ENCODE measurements around the gene PRKCA. TPM values are rescaled to one million over a fixed set of nuclear protein-coding genes. Genes with fewer than 3 reads are reported as not detected.

The PRKCA gene
- total RNA-seq, 3 donors from 2014 or later (not counting 1 experiment from before 2014, with no cell fraction given): 19.6 to 29.0 (median 20.4) TPM

DNA sequence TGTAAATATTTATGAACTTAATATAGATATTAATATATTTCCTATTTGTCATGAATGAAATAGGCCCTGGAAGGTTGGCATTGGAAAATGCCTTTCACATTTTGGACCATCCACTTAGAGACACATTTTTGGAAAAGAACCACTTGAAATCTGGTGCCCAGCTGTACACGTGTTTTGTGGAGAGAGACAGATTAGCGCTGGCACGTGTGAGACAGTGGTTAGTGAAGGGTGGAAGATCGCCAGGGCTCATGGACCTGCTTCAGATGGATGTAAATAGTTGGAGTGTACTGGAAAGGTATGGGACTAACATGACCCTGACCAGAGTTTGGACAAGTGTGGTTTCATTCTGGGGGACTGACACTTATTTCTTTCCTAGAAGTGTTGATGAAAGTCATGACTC lies 222.9 kb downstream of the PRKCA start:
- Histone ChIP-seq H3K9me3 (ENCODE audit: control insufficient read depth, insufficient read depth, low read length) (no peaks in the 10 kb centered on the region), H3K27me3 (ENCODE audit: control insufficient read depth, insufficient read depth, low read length) (no peaks in the 10 kb centered on the region), H3K4me1 (ENCODE audit: control insufficient read depth, insufficient read depth, low read length) (no peaks in the 10 kb centered on the region), H3K4me3 (ENCODE audit: low read length) (no peak overlapping the region), H3K36me3 (ENCODE audit: control insufficient read depth, insufficient read depth, low read length) (no peaks in the 10 kb centered on the region), H3K27ac (ENCODE audit: low read length) (no peak overlapping the region)
- intact Hi-C loops (cut with micrococcal nuclease): no loop called here
- H3K9me3 Mint-ChIP-seq: no peaks in the 10 kb centered on the region
- TF ChIP-seq, protein P1, sequence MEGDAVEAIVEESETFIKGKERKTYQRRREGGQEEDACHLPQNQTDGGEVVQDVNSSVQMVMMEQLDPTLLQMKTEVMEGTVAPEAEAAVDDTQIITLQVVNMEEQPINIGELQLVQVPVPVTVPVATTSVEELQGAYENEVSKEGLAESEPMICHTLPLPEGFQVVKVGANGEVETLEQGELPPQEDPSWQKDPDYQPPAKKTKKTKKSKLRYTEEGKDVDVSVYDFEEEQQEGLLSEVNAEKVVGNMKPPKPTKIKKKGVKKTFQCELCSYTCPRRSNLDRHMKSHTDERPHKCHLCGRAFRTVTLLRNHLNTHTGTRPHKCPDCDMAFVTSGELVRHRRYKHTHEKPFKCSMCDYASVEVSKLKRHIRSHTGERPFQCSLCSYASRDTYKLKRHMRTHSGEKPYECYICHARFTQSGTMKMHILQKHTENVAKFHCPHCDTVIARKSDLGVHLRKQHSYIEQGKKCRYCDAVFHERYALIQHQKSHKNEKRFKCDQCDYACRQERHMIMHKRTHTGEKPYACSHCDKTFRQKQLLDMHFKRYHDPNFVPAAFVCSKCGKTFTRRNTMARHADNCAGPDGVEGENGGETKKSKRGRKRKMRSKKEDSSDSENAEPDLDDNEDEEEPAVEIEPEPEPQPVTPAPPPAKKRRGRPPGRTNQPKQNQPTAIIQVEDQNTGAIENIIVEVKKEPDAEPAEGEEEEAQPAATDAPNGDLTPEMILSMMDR (IDR thresholded peaks at IDR 0.05): no peak
- DNase-seq (no peak), ATAC-seq (no peak)
- no peaks in the 10 kb centered on the region for H3K36me3 Mint-ChIP-seq
- H3K4me3 Mint-ChIP-seq: no peak overlapping the region
- H3K27ac Mint-ChIP-seq: no peak overlapping the region
- 77% methylated on average over 4 of the region's 4 CpGs for WGBS (ENCODE audit: insufficient coverage)
- H3K4me1 Mint-ChIP-seq: peaks cover 6 to 10% of the 10 kb centered on the region in 2 donors
- no peaks in the 10 kb centered on the region for H3K27me3 Mint-ChIP-seq (ENCODE audit: low read depth in 2 of 2)

DNA sequence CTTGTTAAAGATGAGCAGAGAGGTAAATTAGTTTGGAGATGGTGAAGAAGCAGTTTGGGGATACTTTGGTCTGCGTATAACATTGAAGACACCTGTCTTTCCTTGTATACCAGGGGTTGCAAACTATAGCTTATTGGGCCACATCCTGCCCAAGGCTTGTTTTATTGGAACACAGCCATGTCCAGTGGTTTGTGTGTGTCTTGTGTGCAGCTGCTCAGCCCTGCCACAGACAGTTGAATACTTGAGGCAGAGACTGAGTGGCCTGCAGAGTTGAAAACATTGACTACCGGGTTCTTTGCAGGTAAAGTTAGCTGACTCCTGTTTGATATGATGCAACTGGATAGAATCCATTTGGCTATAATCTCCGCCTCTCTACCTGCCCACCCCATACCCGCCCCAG lies 224.4 kb downstream of the PRKCA start:
- H3K9me3 ChIP-seq (ENCODE audit: control insufficient read depth, insufficient read depth, low read length): no peaks in the 10 kb centered on the region
- no peaks in the 10 kb centered on the region for H3K9me3 Mint-ChIP-seq
- H3K27me3 Mint-ChIP-seq (ENCODE audit: low read depth in 2 of 2): no peaks in the 10 kb centered on the region
- DNase-seq: no peak
- peaks cover 6 to 10% of the 10 kb centered on the region in 2 donors for H3K4me1 Mint-ChIP-seq
- 77% methylated on average over 3 of the region's 4 CpGs for WGBS (ENCODE audit: insufficient coverage)
- no peak overlapping the region for H3K4me3 Mint-ChIP-seq
- H3K27ac ChIP-seq (ENCODE audit: low read length): no peak overlapping the region
- TF ChIP-seq, protein P1 (IDR thresholded peaks at IDR 0.05): no peak
- no peaks in the 10 kb centered on the region for H3K36me3 Mint-ChIP-seq
- no peak overlapping the region for H3K27ac Mint-ChIP-seq
- H3K4me1 ChIP-seq (ENCODE audit: control insufficient read depth, insufficient read depth, low read length): no peaks in the 10 kb centered on the region
- no peaks in the 10 kb centered on the region for H3K36me3 ChIP-seq (ENCODE audit: control insufficient read depth, insufficient read depth, low read length)
- ATAC-seq: no peak
- H3K27me3 ChIP-seq (ENCODE audit: control insufficient read depth, insufficient read depth, low read length): no peaks in the 10 kb centered on the region
- intact Hi-C loops (cut with micrococcal nuclease): no loop called here
- no peak overlapping the region for H3K4me3 ChIP-seq (ENCODE audit: low read length)

DNA sequence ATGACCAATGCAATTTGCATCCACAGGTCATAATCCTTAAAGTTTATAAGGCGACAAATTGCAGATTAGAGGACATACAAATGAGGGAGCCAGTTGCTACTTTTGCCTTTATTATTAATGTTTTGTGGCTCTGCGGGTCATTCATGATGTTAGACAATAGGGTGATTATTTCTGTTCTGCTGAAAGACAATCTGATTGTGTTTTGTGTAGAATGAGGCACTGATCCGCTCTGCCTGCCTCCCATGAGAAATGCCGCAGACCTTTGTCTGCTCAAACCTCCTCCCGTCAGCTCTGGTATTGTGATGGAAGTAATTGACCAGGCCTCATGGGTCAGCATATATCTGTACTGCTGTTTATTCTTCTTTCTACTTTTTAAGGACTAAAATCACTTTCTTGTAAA lies 224.9 kb downstream of the PRKCA start:
- Mint-ChIP-seq H3K4me3 (no peak overlapping the region), H3K27me3 (ENCODE audit: low read depth in 2 of 2) (no peaks in the 10 kb centered on the region), H3K4me1 (peaks cover 6 to 10% of the 10 kb centered on the region in 2 donors), H3K27ac (no peak overlapping the region), H3K36me3 (no peaks in the 10 kb centered on the region), H3K9me3 (no peaks in the 10 kb centered on the region)
- TF ChIP-seq, protein P1 (IDR thresholded peaks at IDR 0.05): no peak
- H3K36me3 ChIP-seq (ENCODE audit: control insufficient read depth, insufficient read depth, low read length): no peaks in the 10 kb centered on the region
- intact Hi-C loops (cut with micrococcal nuclease): no loop called here
- no peaks in the 10 kb centered on the region for H3K9me3 ChIP-seq (ENCODE audit: control insufficient read depth, insufficient read depth, low read length)
- H3K27me3 ChIP-seq (ENCODE audit: control insufficient read depth, insufficient read depth, low read length): no peaks in the 10 kb centered on the region
- WGBS (ENCODE audit: insufficient coverage): 95% methylated on average over 5 of the region's 5 CpGs
- no peaks in the 10 kb centered on the region for H3K4me1 ChIP-seq (ENCODE audit: control insufficient read depth, insufficient read depth, low read length)
- ATAC-seq: no peak
- H3K27ac ChIP-seq (ENCODE audit: low read length): no peak overlapping the region
- H3K4me3 ChIP-seq (ENCODE audit: low read length): no peak overlapping the region
- DNase-seq: no peak

DNA sequence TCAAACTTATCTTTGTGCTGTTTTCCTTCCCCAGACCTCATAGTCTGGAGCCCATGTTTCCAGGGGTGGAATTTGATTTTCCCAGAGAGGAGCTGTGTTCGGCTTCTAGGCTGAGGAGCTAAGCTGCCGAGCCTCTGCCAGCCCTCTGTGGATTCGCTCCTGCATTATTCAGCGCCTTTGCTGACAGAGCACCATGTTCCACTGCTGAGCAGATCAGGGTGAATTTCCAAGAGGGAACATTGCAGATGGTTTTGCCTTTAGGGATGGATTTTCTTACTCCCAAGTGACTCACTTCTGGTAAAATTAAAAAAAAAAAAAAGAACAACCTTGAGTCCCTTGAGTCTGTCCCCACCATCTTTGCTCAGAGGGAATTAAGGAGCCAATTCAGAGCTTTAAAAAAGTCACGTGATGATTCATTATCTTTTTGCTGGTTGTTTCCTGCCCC lies 229.5 kb downstream of the PRKCA start:
- H3K4me3 ChIP-seq (ENCODE audit: low read length): no peak overlapping the region
- Mint-ChIP-seq H3K36me3 (no peaks in the 10 kb centered on the region), H3K27ac (no peak overlapping the region), H3K4me1 (peaks cover 6 to 14% of the 10 kb centered on the region in 2 donors), H3K4me3 (no peak overlapping the region), H3K9me3 (no peaks in the 10 kb centered on the region), H3K27me3 (ENCODE audit: low read depth in 2 of 2) (no peaks in the 10 kb centered on the region)
- DNase-seq (no peak), ATAC-seq (no peak)
- H3K9me3 ChIP-seq (ENCODE audit: control insufficient read depth, insufficient read depth, low read length): no peaks in the 10 kb centered on the region
- no peak overlapping the region for H3K27ac ChIP-seq (ENCODE audit: low read length)
- no peaks in the 10 kb centered on the region for H3K36me3 ChIP-seq (ENCODE audit: control insufficient read depth, insufficient read depth, low read length)
- TF ChIP-seq, protein P1 (IDR thresholded peaks at IDR 0.05): no peak
- H3K4me1 ChIP-seq (ENCODE audit: control insufficient read depth, insufficient read depth, low read length): no peaks in the 10 kb centered on the region
- no peaks in the 10 kb centered on the region for H3K27me3 ChIP-seq (ENCODE audit: control insufficient read depth, insufficient read depth, low read length)
- intact Hi-C loops (cut with micrococcal nuclease): no loop called here
- WGBS (ENCODE audit: insufficient coverage): 98% methylated on average over 5 of the region's 5 CpGs
